UCSD-AML1 (cell line): Measurements from ENCODE around the gene ANXA7.
"Not testable (repeated sequence)": the region's sequence is repeated elsewhere in the genome, so short reads cannot be mapped to it uniquely, and the experiment has no call there.

Experiments
- DNase-seq: peaks from one replicate; lab custom pipeline; 2025; ENCODE audit not compliant: unreplicated experiment; lab: John Stamatoyannopoulos, UW

Gene ANXA7

DNA sequence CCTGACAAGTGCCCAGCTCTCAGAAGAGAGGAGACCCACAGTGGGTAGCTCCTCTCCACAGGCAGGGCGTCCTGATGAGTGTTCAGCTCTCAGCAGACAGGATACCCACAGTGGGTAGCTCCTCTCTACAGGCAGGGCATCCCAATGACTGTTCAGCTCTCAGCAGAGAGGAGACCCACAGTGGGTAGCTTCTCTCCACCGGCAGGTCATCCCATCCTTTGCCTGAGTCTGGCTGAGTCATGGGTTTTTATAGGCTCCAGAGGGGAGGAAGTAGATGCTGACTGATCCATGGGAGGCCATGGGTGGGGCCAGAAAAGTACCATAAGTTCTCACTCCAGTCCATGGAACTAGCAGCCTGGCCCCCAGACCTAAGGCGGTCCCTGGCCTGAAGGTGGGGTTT lies 73.7 kb downstream of the ANXA7 start:
- no peak for DNase-seq

DNA sequence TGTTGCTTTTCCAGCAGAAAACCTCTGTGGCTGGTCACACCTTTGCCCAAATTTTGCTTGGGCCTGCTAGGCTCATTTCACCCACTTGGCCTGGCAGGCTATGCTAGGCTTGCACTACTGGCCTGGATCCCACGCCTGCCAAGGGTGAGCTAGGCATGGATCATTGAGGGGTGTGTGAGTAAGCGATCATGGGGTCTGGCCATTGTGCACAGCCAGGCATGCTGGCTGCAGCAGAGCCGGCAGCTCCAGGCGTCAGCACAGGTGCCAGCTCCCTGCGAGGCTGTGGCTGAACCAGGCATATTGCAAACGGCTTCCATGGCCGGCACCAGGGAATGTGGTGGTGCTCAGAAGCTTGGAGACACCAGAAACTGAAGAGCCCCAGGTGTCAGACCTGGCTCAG lies 74.4 kb downstream of the ANXA7 start:
- DNase-seq = no peak

DNA sequence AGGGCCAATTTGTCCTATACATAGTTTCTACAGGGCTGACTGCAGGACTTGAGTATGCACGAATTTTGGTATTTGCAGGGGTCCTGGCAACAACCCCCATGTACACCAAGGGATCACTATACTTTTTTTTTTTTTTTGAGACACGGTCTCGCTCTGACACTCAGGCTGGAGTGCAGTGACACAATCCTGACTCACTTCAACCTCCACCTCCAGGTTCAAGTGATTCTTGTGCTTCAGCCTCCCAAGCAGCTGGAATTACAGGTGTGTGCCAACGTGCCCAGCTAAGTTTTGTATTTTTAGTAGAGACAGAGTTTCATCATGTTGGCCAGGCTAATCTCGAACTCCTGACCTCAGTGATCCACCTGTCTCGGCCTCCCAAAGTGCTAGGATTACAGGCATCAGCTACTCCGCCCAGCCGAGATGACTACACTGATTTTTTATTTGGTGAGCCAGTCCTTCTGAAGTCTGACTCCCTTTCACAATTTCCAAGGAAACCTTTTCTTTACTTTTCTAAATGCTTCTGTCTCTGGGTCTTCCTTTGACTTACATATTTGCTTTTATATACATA lies 75.0 kb downstream of the ANXA7 start:
- DNase-seq = no peak

DNA sequence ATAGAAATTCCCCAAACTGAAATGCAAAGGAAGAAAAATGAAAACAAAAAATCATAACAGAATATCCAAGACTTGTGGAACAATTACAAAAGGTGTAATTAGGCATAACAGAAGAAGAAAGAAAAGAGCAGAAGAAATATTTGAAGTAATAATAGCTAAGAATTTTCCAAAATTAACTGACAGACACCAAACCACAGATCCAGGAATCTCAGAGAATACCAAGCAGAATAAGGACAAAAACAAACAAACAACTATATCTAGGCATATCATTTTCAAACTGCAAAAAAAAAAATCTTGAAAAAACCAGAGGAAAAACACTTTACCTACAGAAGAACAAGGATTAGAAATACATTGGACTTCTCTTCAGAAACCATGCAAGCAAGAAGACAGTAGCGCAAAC lies 80.7 kb downstream of the ANXA7 start:
- DNase-seq = no peak

DNA sequence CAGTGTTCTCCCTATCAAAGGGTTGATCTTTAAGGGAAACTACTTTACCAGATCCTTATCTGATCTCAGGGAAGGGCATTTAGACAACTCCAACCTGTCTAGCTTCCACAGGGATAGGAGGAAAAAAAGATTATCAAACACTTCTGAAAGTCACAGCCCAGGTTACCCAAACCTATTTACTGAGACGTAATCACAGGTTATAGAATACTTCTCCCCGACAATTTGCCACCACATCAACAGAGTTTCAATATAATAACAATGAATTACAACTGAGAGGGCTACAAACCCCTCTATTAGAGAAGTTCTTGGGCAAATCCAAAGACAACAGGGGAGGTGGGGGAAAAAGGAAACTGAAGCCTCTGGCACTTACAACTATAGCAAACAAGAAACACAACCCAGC lies 81.5 kb downstream of the ANXA7 start:
- DNase-seq = no peak

DNA sequence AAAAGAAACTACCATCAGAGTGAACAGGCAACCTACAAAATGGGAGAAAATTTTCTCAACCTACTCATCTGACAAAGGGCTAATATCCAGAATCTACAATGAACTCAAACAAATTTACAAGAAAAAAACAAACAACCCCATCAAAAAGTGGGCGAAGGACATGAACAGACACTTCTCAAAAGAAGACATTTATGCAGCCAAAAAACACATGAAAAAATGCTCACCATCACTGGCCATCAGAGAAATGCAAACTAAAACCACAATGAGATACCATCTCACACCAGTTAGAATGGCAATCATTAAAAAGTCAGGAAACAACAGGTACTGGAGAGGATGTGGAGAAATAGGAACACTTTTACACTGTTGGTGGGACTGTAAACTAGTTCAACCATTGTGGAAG lies 85.3 kb downstream of the ANXA7 start:
- DNase-seq = not testable (repeated sequence)

DNA sequence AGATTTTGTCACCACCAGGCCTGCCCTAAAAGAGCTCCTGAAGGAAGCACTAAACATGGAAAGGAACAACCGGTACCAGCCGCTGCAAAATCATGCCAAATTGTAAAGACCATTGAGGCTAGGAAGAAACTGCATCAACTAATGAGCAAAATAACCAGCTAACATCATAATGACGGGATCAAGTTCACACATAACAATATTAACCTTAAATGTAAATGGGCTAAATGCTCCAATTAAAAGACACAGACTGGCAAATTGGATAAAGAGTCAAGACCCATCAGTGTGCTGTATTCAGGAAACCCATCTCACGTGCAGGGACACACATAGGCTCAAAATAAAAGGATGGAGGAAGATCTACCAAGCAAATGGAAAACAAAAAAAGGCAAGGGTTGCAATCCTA lies 88.6 kb downstream of the ANXA7 start:
- DNase-seq = not testable (repeated sequence)
